Epidermal melanocyte (primary cell): ENCODE measurements around the gene EDEM2.
"Not testable (repeated sequence)": the region's sequence is repeated elsewhere in the genome, so short reads cannot be mapped to it uniquely, and the experiment has no call there.

Experiments
- DNase-seq: peaks from one replicate; pipeline ENCODE4 v3.0.0; 2011; ENCODE audit warnings: low spot score; ENCODE audit not compliant: insufficient read length

Gene EDEM2

GRCh38 chr20:35171438-35171752 lies 24.3 kb upstream of the EDEM2 start:
- no peak for DNase-seq

DNA sequence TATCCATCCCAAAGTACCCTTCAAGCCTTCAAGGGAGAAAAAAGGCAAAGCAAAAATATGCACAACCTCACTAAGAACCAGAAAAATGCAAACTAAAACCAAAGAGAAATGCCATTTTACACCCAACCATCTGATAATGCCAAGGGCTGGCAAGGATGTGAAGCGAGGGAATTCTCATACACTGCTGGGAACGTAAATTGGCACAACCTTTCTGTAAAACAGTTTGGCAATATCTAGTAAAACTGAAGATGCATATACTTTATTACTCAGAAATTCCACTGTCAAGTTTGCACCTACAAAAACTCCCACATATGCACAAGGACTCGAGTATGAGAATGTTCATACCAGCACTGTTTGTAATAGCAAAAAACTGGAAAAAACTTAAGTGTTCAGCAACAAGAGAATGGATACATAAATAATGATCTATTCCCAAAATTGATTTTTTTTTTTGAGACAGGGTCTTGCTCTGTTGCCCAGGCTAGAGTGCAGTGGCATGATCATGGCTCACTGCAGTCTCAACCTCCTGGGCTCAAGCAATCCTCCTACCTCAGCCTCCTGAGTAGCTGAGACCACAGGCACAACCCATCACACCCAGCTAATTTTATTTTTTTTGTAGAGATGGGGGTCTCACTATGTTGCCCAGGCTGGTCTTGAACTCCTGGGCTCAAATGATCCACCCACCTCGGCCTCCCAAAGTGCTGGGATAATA lies 21.7 kb upstream of the EDEM2 start:
- DNase-seq = not testable (repeated sequence)

- DNase-seq = no peak
Measured at GRCh38 chr20:35167787-35168186, 20.7 kb upstream of the EDEM2 start.

DNA sequence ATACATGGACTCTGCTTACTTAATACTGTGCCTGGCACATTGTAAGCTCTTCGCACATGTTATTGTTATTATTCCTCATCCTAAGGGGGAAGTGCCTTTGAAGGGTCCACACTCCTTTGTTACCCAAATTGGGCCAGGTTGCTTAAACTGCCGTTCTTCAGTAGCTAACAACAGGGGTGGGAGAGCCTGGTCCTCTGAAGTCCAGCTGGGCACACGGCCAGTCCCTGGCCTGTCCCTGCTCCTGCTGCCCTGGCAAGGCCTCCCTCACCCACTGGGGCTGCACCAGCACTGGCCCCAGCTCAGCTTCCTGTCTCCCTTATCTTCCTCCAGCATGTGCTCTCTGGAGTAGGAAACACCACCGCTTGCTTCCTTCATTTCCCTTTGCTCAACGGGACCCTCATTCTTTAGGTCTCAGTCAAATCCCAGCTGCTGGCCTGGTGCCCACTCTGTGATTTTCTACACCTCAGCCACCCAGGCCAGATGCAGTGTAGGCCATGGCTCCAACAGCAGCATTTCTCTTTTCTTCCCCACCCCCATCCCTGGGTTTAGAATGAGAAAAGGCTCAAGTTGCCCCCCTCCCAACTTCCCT lies 19.2 kb upstream of the EDEM2 start:
- DNase-seq = no peak

- no peak for DNase-seq
Measured at GRCh38 chr20:35165221-35166185, 18.4 kb upstream of the EDEM2 start.

GRCh38 chr20:35164531-35164930 lies 17.4 kb upstream of the EDEM2 start:
- DNase-seq = not testable (repeated sequence)

GRCh38 chr20:35160341-35160740 lies 13.2 kb upstream of the EDEM2 start:
- DNase-seq = not testable (repeated sequence)

GRCh38 chr20:35156978-35157377 lies 9.8 kb upstream of the EDEM2 start:
- DNase-seq = no peak

DNA sequence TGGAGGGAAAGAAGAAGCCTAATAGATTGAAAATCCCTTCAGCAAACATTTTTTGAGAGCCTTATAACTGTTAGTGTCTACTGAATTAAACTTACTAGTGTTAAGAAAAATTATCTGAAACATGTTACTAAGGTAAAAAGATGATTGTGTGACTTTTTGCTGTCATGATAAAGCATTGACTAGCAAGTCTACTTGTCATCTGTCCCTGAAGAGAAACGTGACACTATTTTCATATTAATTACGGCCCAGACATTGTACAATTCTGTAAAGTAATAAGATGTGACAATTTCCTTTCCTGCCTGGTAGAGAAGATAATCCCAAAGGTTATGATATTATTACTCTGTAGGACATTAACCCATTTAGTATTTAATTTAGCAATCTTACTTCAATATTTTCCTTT lies 8.8 kb upstream of the EDEM2 start:
- no peak for DNase-seq

DNA sequence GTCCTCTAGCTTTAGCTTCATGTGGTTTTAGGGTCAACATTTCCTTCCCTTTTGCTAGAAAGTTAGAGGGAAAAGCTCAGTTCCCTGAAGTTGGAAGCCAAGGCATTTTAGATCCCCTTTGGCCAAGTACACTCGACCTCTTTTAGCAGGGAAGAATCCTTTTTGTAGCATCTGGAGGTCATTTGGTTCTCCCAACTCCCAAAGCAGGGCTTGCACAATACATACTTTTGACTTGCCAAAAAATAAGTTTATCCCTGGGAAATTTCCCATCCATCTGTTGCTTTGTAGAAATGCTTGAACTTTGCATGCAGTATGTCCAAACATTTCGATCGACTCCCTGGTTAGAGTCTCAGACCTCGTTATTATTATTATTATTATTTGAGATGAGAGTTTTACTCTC lies 4.6 kb upstream of the EDEM2 start:
- no peak for DNase-seq

DNA sequence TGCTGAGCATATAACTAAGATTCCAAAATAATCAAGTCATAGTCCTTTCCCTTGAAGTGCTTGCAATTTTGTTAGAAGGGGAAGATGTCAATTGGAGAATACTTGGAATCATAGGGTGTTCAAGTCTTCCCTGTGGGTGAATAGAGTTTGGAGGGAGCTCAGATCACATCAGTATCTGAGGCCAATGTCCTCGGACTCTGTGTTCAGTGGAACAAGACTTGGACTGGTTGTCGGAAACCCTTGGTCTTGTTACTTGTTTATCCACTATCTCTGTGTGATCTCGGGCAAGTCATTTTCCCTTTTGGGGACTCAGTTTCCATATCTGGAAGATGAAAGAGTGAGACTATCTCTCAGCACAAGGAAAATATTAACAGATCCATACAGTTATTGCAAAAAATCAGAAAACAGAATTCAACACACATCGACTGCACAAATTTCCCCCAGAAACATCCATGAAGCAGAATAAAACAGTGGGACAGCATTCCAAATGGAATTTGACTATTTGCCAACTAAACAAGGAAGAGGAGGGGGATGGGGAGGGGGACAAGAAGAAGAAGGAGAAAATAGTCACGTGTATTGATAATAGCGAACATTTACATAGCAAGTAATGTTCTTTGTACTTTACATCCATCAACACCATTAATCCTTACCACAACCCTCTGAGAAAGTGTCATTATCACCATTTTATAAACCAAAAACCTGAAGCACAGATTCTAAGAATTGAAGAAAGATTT lies 3.9 kb upstream of the EDEM2 start:
- DNase-seq = no peak

GRCh38 chr20:35147575-35148071 lies 487 bp upstream of the EDEM2 start:
- DNase-seq = not testable (repeated sequence)

DNA sequence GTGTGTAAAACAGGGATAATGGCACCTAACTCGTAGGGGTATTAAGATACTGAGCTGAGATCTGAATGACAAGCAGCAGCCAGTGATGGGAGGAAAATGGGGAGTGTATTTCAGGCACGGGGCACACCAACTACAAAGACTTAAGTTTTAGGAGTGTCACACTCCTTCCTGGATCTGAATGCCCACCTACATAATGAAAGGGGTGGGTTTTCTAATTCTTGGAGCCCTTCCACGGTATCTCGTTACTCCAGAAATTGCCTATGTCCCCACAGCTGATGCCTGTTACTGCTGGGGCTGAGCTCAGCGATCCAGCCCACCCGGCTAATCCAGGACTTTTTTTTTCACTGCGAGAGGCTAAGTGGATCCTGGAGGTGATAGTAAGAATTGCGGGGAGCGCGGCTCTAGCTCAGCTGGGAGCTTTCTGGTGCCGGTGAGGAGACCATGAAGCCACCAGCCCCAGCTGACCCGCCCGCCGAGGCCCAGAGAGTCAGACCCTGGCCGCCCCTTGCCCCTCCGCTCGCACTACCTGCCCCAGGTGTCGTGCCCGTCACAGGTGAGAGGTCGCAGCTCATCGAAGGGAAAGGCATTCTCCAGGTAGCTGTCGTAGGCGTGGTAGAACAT lies 727 bp downstream of the EDEM2 start:
- DNase-seq = no peak

GRCh38 chr20:35145141-35145564 lies 2.0 kb downstream of the EDEM2 start:
- DNase-seq = peak; percentile 41

- no peak for DNase-seq
Measured at GRCh38 chr20:35144694-35145093, 2.4 kb downstream of the EDEM2 start.

DNA sequence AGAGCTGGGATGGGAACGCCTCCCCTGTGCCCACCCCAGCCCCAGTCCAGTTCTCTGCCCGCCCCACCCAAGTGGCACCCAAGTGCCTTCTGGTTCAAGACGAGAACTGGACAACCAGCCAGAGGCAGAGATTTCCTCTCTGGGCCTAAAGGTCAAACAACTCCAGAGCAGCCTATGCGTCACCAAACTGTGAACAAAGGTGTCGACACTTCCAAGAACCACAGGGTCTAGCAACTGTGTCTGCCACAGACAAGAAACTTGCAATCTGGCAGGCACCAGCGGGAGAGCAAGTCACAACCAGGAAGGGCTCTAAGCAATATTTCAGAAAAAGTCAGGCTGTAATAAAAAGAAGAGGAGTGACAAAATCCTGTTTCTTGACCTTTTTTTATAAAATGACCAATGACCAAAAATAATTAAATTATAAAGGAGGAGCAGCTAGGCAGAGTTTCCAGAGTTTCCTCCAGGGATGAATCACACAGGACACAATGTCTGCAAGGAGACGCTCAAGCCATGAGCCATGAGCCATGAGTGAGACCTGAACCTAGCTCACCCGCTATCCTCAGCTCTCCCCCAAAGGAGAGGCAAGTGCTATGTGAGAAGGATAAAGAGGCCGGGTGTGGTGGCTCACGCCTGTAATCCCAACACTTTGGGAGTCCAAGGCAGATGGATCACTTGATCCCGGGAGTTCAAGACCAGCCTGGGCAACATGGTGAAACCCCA lies 11.1 kb downstream of the EDEM2 start:
- DNase-seq = no peak

DNA sequence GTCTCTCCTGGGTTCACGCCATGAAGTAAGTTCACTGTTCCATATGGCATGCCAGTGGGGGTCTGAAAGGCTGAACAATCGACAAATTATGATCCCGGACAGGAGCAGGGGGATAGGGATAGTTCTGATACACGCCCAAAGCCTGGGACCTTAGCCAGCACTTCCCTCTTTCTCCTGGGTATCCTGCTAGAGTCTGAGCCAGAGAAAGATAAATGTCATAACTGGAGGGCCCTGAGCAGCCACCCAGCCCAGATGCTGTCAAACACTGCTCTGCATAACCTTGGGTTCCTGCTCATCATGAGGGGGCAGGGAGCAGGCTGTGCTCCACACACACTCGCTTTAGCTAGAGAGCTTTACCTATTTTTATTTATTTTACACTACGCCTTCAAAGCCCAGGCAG lies 12.3 kb downstream of the EDEM2 start:
- DNase-seq = no peak

GRCh38 chr20:35134472-35134871 lies 12.7 kb downstream of the EDEM2 start:
- no peak for DNase-seq

DNA sequence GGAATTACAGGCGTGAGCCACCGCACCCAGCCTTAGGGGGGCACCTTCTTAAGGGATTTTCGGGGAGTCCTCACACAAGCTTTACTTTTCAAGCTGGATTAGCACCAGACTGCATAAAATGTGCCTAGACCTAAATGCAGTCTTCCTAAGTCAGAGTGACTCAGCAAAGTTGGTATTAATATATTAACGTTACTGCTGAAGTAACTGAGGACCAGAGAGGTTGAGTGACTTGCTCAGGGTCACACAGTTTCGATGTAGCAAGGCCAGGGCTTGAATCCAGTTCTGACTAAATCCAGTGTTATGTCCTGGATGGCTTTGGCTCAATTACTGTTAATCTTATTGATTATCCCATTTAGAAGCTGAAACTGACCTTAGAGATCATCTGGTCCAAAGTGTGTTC lies 13.4 kb downstream of the EDEM2 start:
- no peak for DNase-seq

- DNase-seq = no peak
Measured at GRCh38 chr20:35133031-35133430, 14.1 kb downstream of the EDEM2 start.
